H9 (cell line): ENCODE results near the gene PIEZO2. TPM values are rescaled to one million over a fixed set of nuclear protein-coding genes. Genes with fewer than 3 reads are reported as not detected.

Experiments
- DNase-seq: peaks from one replicate; pipeline ENCODE4 v3.0.0-alpha.2; 2017
- H2AFZ ChIP-seq: one replicate; pipeline ENCODE4 v1.6.1; 2013; ENCODE audit warnings: mild to moderate bottlenecking, low read length, control low read depth, moderate library complexity
- H2AK5ac ChIP-seq: 2 replicates; pipeline ENCODE4 v1.6.1; 2013; ENCODE audit warnings: low read length, control low read depth, mixed read lengths; ENCODE audit not compliant: insufficient read length
- H2BK120ac ChIP-seq: one replicate; pipeline ENCODE4 v1.6.1; 2013; ENCODE audit warnings: low read depth, mild to moderate bottlenecking, low read length, control low read depth, inconsistent platforms; ENCODE audit not compliant: poor library complexity, severe bottlenecking
- H2BK12ac ChIP-seq: 2 replicates; pipeline ENCODE4 v1.6.1; 2013; ENCODE audit warnings: low read length, control low read depth, mixed read lengths, low read depth; ENCODE audit not compliant: insufficient read length
- H2BK15ac ChIP-seq: 2 replicates; pipeline ENCODE4 v1.6.1; 2013; ENCODE audit warnings: low read depth, low read length, control low read depth
- H2BK20ac ChIP-seq: one replicate; pipeline ENCODE4 v1.6.1; 2013; ENCODE audit warnings: low read depth, mild to moderate bottlenecking, low read length, control low read depth, inconsistent platforms; ENCODE audit not compliant: poor library complexity, severe bottlenecking
- H2BK5ac ChIP-seq: 2 replicates; pipeline ENCODE4 v1.6.1; 2013; ENCODE audit warnings: low read length, control low read depth, mixed read lengths; ENCODE audit not compliant: insufficient read length
- H3K14ac ChIP-seq: 2 replicates; pipeline ENCODE4 v1.6.1; 2013; ENCODE audit warnings: low read length, control low read depth; ENCODE audit not compliant: insufficient read depth
- H3K18ac ChIP-seq: 2 replicates; pipeline ENCODE4 v1.6.1; 2013; ENCODE audit warnings: low read depth, mild to moderate bottlenecking, mixed read lengths, low read length, control low read depth; ENCODE audit not compliant: insufficient read length
- H3K23ac ChIP-seq: 2 replicates; pipeline ENCODE4 v1.6.1; 2013; ENCODE audit warnings: low read length, control low read depth, mixed read lengths, low read depth; ENCODE audit not compliant: insufficient read length
- H3K23me2 ChIP-seq: 2 replicates; pipeline ENCODE4 v1.6.1; 2013; ENCODE audit warnings: low read depth, mild to moderate bottlenecking, mixed read lengths, low read length, control low read depth; ENCODE audit not compliant: insufficient read length, poor library complexity, severe bottlenecking
- H3K27ac ChIP-seq: 2 replicates; pipeline ENCODE4 v1.5.1; 2013; ENCODE audit warnings: low read length, control low read depth, mixed read lengths, low read depth; ENCODE audit not compliant: insufficient read length
- H3K27me3 ChIP-seq: 2 replicates; pipeline ENCODE4 v1.6.1; 2013; ENCODE audit warnings: low read length, control low read depth, inconsistent platforms; ENCODE audit not compliant: insufficient read depth
- H3K4ac ChIP-seq: 2 replicates; pipeline ENCODE4 v1.6.1; 2013; ENCODE audit warnings: low read depth, mild to moderate bottlenecking, control low read depth, inconsistent platforms, low read length, moderate library complexity
- H3K4me1 ChIP-seq: 2 replicates; pipeline ENCODE4 v1.6.1; 2013; ENCODE audit warnings: low read length, control low read depth, inconsistent platforms; ENCODE audit not compliant: insufficient read depth
- H3K4me2 ChIP-seq: 2 replicates; pipeline ENCODE4 v1.6.1; 2013; ENCODE audit warnings: low read length, control low read depth, mixed read lengths; ENCODE audit not compliant: insufficient read length, insufficient read depth
- H3K56ac ChIP-seq: 2 replicates; pipeline ENCODE4 v1.6.1; 2013; ENCODE audit warnings: low read depth, mild to moderate bottlenecking, mixed read lengths, low read length, control low read depth; ENCODE audit not compliant: insufficient read length
- H3K79me1 ChIP-seq: 2 replicates; pipeline ENCODE4 v1.6.1; 2013; ENCODE audit warnings: low read depth, mild to moderate bottlenecking, moderate library complexity, low read length, control low read depth, inconsistent platforms; ENCODE audit not compliant: insufficient read depth, poor library complexity, severe bottlenecking
- H3K79me2 ChIP-seq: 2 replicates; pipeline ENCODE4 v1.6.1; 2013; ENCODE audit warnings: low read length, control low read depth, inconsistent platforms; ENCODE audit not compliant: insufficient read depth
- H3K9ac ChIP-seq: 2 replicates; pipeline ENCODE4 v1.6.1; 2013; ENCODE audit warnings: low read length, control low read depth, mixed read lengths; ENCODE audit not compliant: insufficient read length; ENCODE audit errors: extremely low read depth
- H3K9me3 ChIP-seq: one replicate; pipeline ENCODE4 v1.6.1; 2013; ENCODE audit warnings: low read depth, low read length, inconsistent platforms; ENCODE audit not compliant: control insufficient read depth
- H3T11ph ChIP-seq: one replicate; pipeline ENCODE4 v1.6.1; 2013; ENCODE audit warnings: mild to moderate bottlenecking, low read length, control low read depth, inconsistent platforms
- H4K20me1 ChIP-seq: one replicate; pipeline ENCODE4 v1.6.1; 2013; ENCODE audit not compliant: control insufficient read depth, insufficient read length, insufficient read depth
- H4K5ac ChIP-seq: 2 replicates; pipeline ENCODE4 v1.6.1; 2013; ENCODE audit warnings: low read depth, mild to moderate bottlenecking, mixed read lengths, low read length, control low read depth; ENCODE audit not compliant: insufficient read length
- H4K8ac ChIP-seq: replicated peaks from 2 replicates; pipeline ENCODE4 v1.6.1; 2013; ENCODE audit warnings: low read length, control low read depth, mixed read lengths, low read depth; ENCODE audit not compliant: insufficient read length
- H4K91ac ChIP-seq: 2 replicates; pipeline ENCODE4 v1.6.1; 2013; ENCODE audit warnings: low read depth, mild to moderate bottlenecking, moderate library complexity, mixed read lengths, low read length, control low read depth; ENCODE audit not compliant: insufficient read length
- H3K27ac Mint-ChIP-seq, 3 experiments: 2 replicates in 2 of 3; 3 replicates in 1 of 3; pipeline ENCODE4 v1.8.0; 2020 to 2021; ENCODE audit warnings: mixed read lengths in 3 of 3, mild to moderate bottlenecking in 1 of 3, moderate library complexity in 1 of 3
- H3K27me3 Mint-ChIP-seq: 2 replicates; pipeline ENCODE4 v1.8.0; 2021; ENCODE audit warnings: low read depth, mild to moderate bottlenecking, moderate library complexity, mixed read lengths
- H3K36me3 Mint-ChIP-seq, 3 experiments: 2 replicates in 2 of 3; 3 replicates in 1 of 3; pipeline ENCODE4 v1.8.0; 2020 to 2021; ENCODE audit warnings: low read depth in 3 of 3, mixed read lengths in 3 of 3; ENCODE audit not compliant: insufficient read depth in 1 of 3
- H3K4me1 Mint-ChIP-seq, 2 experiments: 2 replicates each; pipeline ENCODE4 v1.8.0; 2020; ENCODE audit warnings: mixed read lengths in 2 of 2
- H3K4me3 Mint-ChIP-seq, 2 experiments: 2 replicates in 1 of 2; 3 replicates in 1 of 2; pipeline ENCODE4 v1.8.0; 2020 to 2021; ENCODE audit warnings: mild to moderate bottlenecking in 2 of 2, mixed read lengths in 2 of 2, moderate library complexity in 1 of 2
- H3K9me3 Mint-ChIP-seq, 2 experiments: 2 replicates in 1 of 2; 3 replicates in 1 of 2; pipeline ENCODE4 v1.8.0; 2020; ENCODE audit warnings: mild to moderate bottlenecking in 2 of 2, mixed read lengths in 2 of 2, moderate library complexity in 1 of 2
- CTCF ChIP-seq: fragments of 200-600 bp; sonication (generic); conservative IDR thresholded peaks from 3 replicates; pipeline ENCODE4 v1.8.0; 2021; ENCODE audit warnings: antibody characterized with exemption, mild to moderate bottlenecking
- WGBS: extraction: QIAGEN DNeasy Blood & Tissue Kit; methylation state at CpG from one replicate; pipeline ENCODE4 v1.1.7; 2013; ENCODE audit warnings: missing lambda C conversion rate, low lambda C conversion rate, mixed read lengths; ENCODE audit not compliant: insufficient read length; ENCODE audit errors: extremely low coverage; 5-methylcytosine and 5-hydroxymethylcytosine counted together
- total RNA-seq: library from RNA; stranded (reverse); gene quantifications from 2 replicates; pipeline ENCODE4 v1.2.1, GENCODE V29; 2021

The PIEZO2 gene
- total RNA-seq, 1 experiment from 2014 or later = 3.9 TPM

- no peaks in the 10 kb centered on the region; a peak in 1 of 7 replicates for H3K36me3 Mint-ChIP-seq
- Histone ChIP-seq H3K9ac (no peak overlapping the region), H4K5ac (no peak overlapping the region), H3K14ac (no peak overlapping the region; the same call in 1 of the 2 replicates), H3K4me1 (peaks cover 3% of the 10 kb centered on the region; the same call in 1 of the 2 replicates), H2AFZ (no peak overlapping the region), H3K27me3 (no peaks in the 10 kb centered on the region), H3K23ac (no peak overlapping the region), H2AK5ac (no peak overlapping the region), H3K56ac (no peak overlapping the region), H2BK20ac (no peak overlapping the region), H4K8ac (no peak overlapping the region), H3K79me1 (no peaks in the 10 kb centered on the region), H3K4ac (no peak overlapping the region), H2BK120ac (no peak overlapping the region), H3K79me2 (no peaks in the 10 kb centered on the region), H3K27ac (no peak overlapping the region), H3K9me3 (no peaks in the 10 kb centered on the region), H4K91ac (no peak overlapping the region), H3T11ph (no peak overlapping the region), H2BK15ac (no peak overlapping the region), H3K4me2 (no peak overlapping the region), H3K18ac (no peak overlapping the region), H2BK12ac (no peak overlapping the region), H2BK5ac (no peak overlapping the region), H3K23me2 (no peaks in the 10 kb centered on the region), H4K20me1 (no peaks in the 10 kb centered on the region)
- H3K27ac Mint-ChIP-seq = no peak overlapping the region
- no peak for TF ChIP-seq CTCF
- H3K4me3 Mint-ChIP-seq = no peak overlapping the region
- peaks cover 14 to 16% of the 10 kb centered on the region in 2 experiments for H3K4me1 Mint-ChIP-seq
- no peaks in the 10 kb centered on the region for H3K27me3 Mint-ChIP-seq
- no peak for DNase-seq
- no peaks in the 10 kb centered on the region for H3K9me3 Mint-ChIP-seq
- WGBS = no CpG with 5 or more reads among the region's 6 CpGs
Observed at GRCh38 chr18:11095674-11096293, 53.6 kb downstream of the PIEZO2 start.
